GM10847 (cell line): ENCODE measurements around the gene HDGF.

Experiments
- POLR2A ChIP-seq: IDR thresholded peaks from 2 replicates; pipeline ENCODE4 v1.6.1; 2011; ENCODE audit not compliant: insufficient read length; ENCODE audit errors: extremely low read depth

HDGF gene

GRCh38 chr1:156772728-156773497 is 21.4 kb upstream of the HDGF start:
- no peak for TF ChIP-seq POLR2A

GRCh38 chr1:156772222-156772621 is 20.7 kb upstream of the HDGF start:
- no peak for TF ChIP-seq POLR2A

GRCh38 chr1:156768610-156769295 is 17.3 kb upstream of the HDGF start:
- TF ChIP-seq POLR2A = no peak

- no peak for TF ChIP-seq POLR2A
Measured at GRCh38 chr1:156767879-156768604, 16.6 kb upstream of the HDGF start.

GRCh38 chr1:156767101-156767878 is 15.8 kb upstream of the HDGF start, which contains the start of gene PRCC:
TSS of gene PRCC (plus strand) at chr1:156767535. CDS start at chr1:156767772, 237 bp downstream.
- TF ChIP-seq POLR2A = peak; percentile 26

- TF ChIP-seq POLR2A = peak; percentile 27
Measured at GRCh38 chr1:156766298-156767100, 15.0 kb upstream of the HDGF start.

GRCh38 chr1:156765666-156766065 is 14.2 kb upstream of the HDGF start:
- TF ChIP-seq POLR2A = no peak

GRCh38 chr1:156760796-156761104 is 9.3 kb upstream of the HDGF start:
- no peak for TF ChIP-seq POLR2A

- TF ChIP-seq POLR2A = no peak
Measured at GRCh38 chr1:156760092-156760795, 8.8 kb upstream of the HDGF start.

GRCh38 chr1:156756355-156756754 is 4.9 kb upstream of the HDGF start:
- TF ChIP-seq POLR2A = no peak

- TF ChIP-seq POLR2A = no peak
Measured at GRCh38 chr1:156755527-156755950, 4.1 kb upstream of the HDGF start.

- TF ChIP-seq POLR2A = no peak
Measured at GRCh38 chr1:156754219-156754618, 2.7 kb upstream of the HDGF start.

- no peak for TF ChIP-seq POLR2A
Measured at GRCh38 chr1:156752843-156753482, 1.5 kb upstream of the HDGF start.

- TF ChIP-seq POLR2A = peak; percentile 48
Measured at GRCh38 chr1:156751757-156752481, 444 bp upstream of the HDGF start.
